Measurements from ENCODE around the gene TRMT61A. TPM values are rescaled to one million over a fixed set of nuclear protein-coding genes. Genes with fewer than 3 reads are reported as not detected.

TRMT61A gene
- polyA plus RNA-seq, 1 donor = 8.5 TPM

DNA sequence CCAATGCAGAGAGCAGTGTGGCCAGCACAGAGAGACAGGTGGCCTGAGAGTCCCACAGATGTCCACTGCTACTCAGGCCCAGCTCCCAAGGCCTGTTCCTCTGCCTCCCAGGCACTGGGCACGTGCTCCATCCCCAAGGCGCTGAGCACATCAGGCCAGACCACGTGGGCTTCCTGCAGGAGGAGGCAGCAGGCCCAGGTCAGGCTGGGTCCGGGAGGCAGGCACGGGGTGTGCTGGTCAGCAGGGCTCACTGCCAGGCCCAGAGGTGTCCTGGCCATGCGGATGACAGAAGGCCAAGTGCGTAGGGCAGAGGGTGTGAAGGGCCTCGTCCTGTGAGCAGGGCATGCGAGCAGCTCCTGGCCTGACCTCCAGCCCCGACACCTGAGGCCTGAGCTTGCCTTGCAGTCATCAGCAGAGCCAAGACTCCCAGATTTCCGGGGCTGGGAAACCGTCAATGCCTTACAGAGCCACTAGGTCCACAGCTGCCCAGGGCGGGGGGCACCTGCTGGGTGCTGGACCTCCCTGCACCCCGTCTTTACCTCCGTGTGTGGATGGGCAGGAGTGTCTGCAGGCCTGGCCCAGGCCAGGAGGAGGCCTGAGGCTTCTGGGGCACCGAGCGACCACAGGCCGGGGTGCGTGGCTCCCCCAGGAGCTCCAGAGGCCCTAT, 14.9 kb downstream of the TRMT61A start:
- no peak overlapping the region for H3K27ac ChIP-seq (ENCODE audit: low read length)
- no peaks in the 10 kb centered on the region for H3K36me3 ChIP-seq (ENCODE audit: control insufficient read depth, insufficient read depth, low read length)
- no peaks in the 10 kb centered on the region for H3K9me3 ChIP-seq (ENCODE audit: control insufficient read depth, low read depth, low read length)
- no peak for DNase-seq
- H3K4me3 ChIP-seq (ENCODE audit: low read length) = no peak overlapping the region
- WGBS (ENCODE audit: insufficient coverage, low lambda C conversion rate) = no CpG with 5 or more reads among the region's 19 CpGs
- H3K4me1 ChIP-seq (ENCODE audit: control insufficient read depth, insufficient read depth, low read length) = peaks cover 45% of the 10 kb centered on the region
- H3K27me3 ChIP-seq (ENCODE audit: control insufficient read depth, insufficient read depth, low read length) = no peaks in the 10 kb centered on the region

DNA sequence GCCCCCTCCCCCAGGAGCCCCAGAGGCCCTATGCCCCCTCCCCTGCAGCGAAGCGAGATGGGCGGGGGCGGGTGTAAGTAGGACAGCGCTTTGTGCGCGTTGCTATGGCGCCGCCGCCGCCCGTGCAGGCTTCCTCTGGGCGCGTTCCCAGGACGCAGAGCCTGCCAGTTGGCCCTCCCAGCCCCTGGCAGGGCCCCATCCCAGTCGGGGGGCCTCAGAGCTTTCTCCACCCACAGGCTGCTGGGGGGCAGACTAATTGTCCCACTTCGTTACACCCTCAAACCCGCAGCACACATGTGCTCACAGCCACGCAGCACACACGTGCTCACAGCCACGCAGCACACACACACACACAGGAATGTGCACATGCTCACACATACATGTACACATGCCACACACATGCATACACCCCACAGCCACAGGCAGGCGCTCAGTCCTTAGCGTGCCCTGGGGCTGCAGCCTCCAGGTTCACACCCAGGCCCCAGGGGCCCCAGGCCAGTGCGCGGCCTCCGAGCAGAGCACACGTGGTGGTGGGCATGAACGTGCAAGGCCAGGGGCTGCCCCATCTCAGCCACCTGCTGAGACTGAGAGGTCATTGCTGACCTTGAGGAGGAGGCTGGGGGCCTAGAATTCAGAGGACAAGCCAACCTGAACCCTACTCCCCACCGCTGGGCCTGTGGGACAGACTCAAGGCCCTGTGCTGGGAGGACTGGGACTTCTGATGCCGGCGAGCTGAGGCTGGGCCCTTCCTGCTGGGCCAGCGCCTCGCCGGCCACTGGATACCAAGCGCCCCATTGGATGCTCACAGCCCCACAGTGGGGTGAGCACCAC, 15.6 kb downstream of the TRMT61A start:
- WGBS (ENCODE audit: insufficient coverage, low lambda C conversion rate) = no CpG with 5 or more reads among the region's 35 CpGs
- Histone ChIP-seq H3K27me3 (ENCODE audit: control insufficient read depth, insufficient read depth, low read length) (no peaks in the 10 kb centered on the region), H3K9me3 (ENCODE audit: control insufficient read depth, low read depth, low read length) (no peaks in the 10 kb centered on the region), H3K4me3 (ENCODE audit: low read length) (no peak overlapping the region), H3K27ac (ENCODE audit: low read length) (no peak overlapping the region), H3K4me1 (ENCODE audit: control insufficient read depth, insufficient read depth, low read length) (peaks cover 45% of the 10 kb centered on the region), H3K36me3 (ENCODE audit: control insufficient read depth, insufficient read depth, low read length) (no peaks in the 10 kb centered on the region)
- DNase-seq = peak in 1 of 2 donors; percentile 54

DNA sequence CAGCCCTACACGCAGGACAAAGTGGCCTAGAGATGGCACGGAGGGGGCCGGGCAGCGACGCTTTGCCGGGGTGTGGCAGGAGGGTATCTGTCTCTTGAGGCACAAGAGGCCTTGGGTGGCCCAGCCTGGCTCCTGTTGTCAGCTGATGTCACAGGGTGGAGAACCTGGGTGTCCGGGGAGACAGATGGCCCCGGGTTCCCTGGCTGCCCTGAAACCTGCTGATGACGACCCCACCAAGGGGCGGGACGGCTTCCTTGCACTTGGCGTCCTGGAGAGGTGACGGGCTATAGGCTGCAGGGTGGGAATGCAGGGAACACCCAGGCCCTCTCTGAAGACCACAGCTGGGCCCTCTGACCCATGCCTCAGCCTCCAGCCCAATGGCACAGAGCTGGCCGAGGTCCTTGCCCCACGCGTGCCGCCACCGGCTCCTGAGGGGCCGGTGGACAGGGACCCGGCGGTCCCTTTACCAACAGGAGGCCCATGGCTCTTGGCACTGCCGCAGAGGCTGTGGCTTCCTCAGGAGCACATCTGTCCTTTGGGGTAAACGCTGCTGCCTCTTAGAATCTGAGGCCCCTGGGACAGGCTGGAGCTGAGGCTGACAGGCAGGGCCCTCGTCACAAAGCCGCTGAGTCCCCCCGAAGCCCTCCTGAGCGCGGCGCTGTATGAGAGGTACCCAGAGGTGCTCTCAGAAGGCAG, 16.4 kb downstream of the TRMT61A start:
- Histone ChIP-seq H3K27ac (ENCODE audit: low read length) (no peak overlapping the region), H3K27me3 (ENCODE audit: control insufficient read depth, insufficient read depth, low read length) (no peaks in the 10 kb centered on the region), H3K9me3 (ENCODE audit: control insufficient read depth, low read depth, low read length) (no peaks in the 10 kb centered on the region), H3K4me3 (ENCODE audit: low read length) (no peak overlapping the region), H3K36me3 (ENCODE audit: control insufficient read depth, insufficient read depth, low read length) (no peaks in the 10 kb centered on the region), H3K4me1 (ENCODE audit: control insufficient read depth, insufficient read depth, low read length) (peaks cover 45% of the 10 kb centered on the region)
- DNase-seq = no peak
- WGBS (ENCODE audit: insufficient coverage, low lambda C conversion rate) = no CpG with 5 or more reads among the region's 29 CpGs

DNA sequence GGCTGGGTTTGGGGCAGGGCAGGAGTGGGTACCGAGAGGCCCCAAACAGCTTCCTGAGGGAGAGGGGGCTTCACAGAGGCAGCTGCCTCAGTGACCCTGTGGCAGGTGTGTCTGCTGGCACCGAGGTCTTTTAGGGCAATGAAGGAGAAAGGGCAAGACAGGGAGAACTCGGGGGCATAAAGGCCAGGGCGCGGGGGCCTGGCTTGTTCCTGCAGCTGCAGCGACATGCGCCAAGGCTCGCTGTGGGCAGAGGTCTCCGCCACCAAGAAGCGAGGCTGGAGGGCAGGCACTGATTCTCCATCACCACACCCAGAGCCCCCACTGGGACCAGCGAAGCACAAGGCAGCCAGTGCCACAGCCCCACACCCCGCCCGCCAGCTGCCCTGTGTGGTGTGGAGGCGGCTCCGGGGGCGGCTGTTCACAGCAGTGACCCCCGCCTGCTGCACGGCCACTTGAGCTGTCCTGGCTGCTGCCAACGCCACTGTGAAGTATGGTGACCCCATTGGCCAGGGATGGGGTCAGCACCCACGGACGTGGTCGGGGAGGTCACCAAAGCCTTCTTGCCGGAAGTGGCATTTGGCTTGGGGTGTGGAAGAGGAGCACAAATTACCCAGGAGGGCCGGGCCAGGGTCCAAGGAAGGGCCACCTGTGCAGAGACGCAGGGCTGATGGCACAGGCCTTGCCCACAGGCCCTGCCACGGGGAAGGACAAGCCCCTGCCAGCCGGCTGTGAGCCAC, 17.1 kb downstream of the TRMT61A start:
- Histone ChIP-seq H3K4me1 (ENCODE audit: control insufficient read depth, insufficient read depth, low read length) (peaks cover 46% of the 10 kb centered on the region), H3K36me3 (ENCODE audit: control insufficient read depth, insufficient read depth, low read length) (no peaks in the 10 kb centered on the region), H3K27me3 (ENCODE audit: control insufficient read depth, insufficient read depth, low read length) (no peaks in the 10 kb centered on the region), H3K4me3 (ENCODE audit: low read length) (no peak overlapping the region), H3K27ac (ENCODE audit: low read length) (no peak overlapping the region), H3K9me3 (ENCODE audit: control insufficient read depth, low read depth, low read length) (no peaks in the 10 kb centered on the region)
- WGBS (ENCODE audit: insufficient coverage, low lambda C conversion rate) = no CpG with 5 or more reads among the region's 27 CpGs
- DNase-seq = no peak

DNA sequence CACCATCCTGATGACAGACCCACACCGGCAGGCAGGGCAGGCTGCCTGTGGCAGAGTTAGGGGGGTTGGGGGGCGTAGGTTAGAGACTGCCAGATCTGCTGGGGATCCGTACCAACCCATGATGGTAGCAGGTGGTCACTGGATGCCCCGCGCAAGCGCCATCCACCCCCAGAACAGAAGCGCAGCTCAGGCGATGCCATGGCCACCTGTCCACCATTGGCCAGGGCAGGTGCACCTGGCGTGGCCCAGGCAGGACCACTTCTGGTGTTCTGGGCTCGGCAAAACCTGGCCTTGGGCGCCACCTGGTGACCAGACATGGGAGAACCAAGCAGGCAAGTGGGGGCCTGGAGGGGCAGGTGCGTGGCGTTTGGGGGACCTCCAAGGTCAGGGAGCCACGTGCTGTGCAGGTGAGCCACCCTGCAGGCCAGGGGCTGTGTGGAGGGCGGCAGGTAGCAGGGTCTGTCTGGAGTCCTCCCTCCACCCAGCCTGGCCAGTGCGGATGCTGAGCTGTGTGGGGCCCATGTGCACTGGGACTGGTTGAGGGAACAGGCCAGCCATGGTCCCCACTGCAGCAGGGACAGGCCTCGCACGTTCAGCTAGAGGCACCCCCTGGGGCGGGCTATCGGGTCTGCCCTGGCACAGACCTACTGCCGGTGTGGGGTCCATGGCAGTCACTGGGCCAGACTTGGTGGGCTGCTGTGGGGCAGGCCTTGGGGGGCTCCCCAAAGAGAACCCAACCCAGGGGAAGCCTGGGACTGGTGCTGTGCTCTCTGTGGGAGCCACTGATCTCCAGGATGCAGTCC, 17.9 kb downstream of the TRMT61A start:
- Histone ChIP-seq H3K9me3 (ENCODE audit: control insufficient read depth, low read depth, low read length) (no peaks in the 10 kb centered on the region), H3K4me1 (ENCODE audit: control insufficient read depth, insufficient read depth, low read length) (peaks cover 40% of the 10 kb centered on the region), H3K4me3 (ENCODE audit: low read length) (no peak overlapping the region), H3K27ac (ENCODE audit: low read length) (no peak overlapping the region), H3K36me3 (ENCODE audit: control insufficient read depth, insufficient read depth, low read length) (no peaks in the 10 kb centered on the region), H3K27me3 (ENCODE audit: control insufficient read depth, insufficient read depth, low read length) (no peaks in the 10 kb centered on the region)
- DNase-seq = peak in 1 of 2 donors; percentile 43
- no CpG with 5 or more reads among the region's 21 CpGs for WGBS (ENCODE audit: insufficient coverage, low lambda C conversion rate)

DNA sequence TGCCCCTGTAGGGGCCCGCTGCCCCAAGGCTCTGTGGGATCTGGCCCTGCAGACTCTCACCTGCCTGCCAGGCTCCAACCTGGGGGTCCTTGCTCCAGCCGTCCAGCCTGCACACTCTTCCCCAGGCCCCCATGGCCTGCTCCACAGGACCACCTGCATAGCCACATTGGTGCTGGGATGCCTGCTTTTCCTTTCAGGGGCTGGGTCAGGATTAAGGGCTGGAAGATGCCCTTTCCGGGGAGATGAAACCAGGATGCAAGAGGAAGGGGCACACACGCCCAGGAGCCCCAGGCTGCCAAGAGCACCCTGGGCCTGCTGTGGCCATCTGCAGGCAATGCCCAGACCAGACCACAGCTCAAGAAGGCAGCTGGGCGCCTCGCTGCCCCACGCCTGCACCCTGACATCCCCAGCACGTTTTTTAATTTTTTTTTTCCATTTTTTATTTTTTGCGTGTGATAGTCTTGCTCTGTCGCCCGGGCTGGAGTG, 18.5 kb downstream of the TRMT61A start:
- no peak for DNase-seq
- H3K9me3 ChIP-seq (ENCODE audit: control insufficient read depth, low read depth, low read length) = no peaks in the 10 kb centered on the region
- 93% methylated on average over 3 of the region's 11 CpGs for WGBS (ENCODE audit: insufficient coverage, low lambda C conversion rate)
- H3K27me3 ChIP-seq (ENCODE audit: control insufficient read depth, insufficient read depth, low read length) = no peaks in the 10 kb centered on the region
- no peaks in the 10 kb centered on the region for H3K36me3 ChIP-seq (ENCODE audit: control insufficient read depth, insufficient read depth, low read length)
- H3K27ac ChIP-seq (ENCODE audit: low read length) = no peak overlapping the region
- peaks cover 33% of the 10 kb centered on the region for H3K4me1 ChIP-seq (ENCODE audit: control insufficient read depth, insufficient read depth, low read length)
- no peak overlapping the region for H3K4me3 ChIP-seq (ENCODE audit: low read length)

DNA sequence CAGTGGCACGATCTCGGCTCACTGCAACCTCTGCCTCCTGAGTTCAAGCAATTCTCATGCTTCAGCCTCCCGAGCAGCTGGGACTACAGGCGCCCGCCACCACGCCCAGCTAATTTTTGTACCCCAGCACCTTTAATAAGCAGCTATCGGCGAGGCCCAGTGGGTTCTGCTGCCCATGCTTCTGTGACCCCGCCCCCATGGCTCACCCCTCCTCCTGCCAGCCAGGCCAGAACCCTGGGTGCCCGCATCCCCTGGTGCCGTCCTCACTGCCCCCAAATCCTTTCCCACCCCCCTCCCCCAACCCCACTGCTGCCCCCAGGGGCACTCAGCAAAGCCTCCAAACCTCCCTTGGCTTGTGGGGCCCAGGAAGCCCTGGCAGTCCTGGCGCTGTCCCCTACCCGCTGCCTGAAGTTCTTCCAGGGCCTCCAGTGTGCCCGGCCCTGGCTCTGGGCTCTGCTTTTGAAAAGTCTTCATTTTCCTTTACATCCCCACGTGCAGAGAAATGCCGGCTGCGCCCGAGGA, 19.0 kb downstream of the TRMT61A start:
- Histone ChIP-seq H3K36me3 (ENCODE audit: control insufficient read depth, insufficient read depth, low read length) (no peaks in the 10 kb centered on the region), H3K27ac (ENCODE audit: low read length) (no peak overlapping the region), H3K4me3 (ENCODE audit: low read length) (no peak overlapping the region), H3K9me3 (ENCODE audit: control insufficient read depth, low read depth, low read length) (no peaks in the 10 kb centered on the region), H3K4me1 (ENCODE audit: control insufficient read depth, insufficient read depth, low read length) (peaks cover 28% of the 10 kb centered on the region), H3K27me3 (ENCODE audit: control insufficient read depth, insufficient read depth, low read length) (no peaks in the 10 kb centered on the region)
- 72% methylated on average over 2 of the region's 18 CpGs for WGBS (ENCODE audit: insufficient coverage, low lambda C conversion rate)
- no peak for DNase-seq

DNA sequence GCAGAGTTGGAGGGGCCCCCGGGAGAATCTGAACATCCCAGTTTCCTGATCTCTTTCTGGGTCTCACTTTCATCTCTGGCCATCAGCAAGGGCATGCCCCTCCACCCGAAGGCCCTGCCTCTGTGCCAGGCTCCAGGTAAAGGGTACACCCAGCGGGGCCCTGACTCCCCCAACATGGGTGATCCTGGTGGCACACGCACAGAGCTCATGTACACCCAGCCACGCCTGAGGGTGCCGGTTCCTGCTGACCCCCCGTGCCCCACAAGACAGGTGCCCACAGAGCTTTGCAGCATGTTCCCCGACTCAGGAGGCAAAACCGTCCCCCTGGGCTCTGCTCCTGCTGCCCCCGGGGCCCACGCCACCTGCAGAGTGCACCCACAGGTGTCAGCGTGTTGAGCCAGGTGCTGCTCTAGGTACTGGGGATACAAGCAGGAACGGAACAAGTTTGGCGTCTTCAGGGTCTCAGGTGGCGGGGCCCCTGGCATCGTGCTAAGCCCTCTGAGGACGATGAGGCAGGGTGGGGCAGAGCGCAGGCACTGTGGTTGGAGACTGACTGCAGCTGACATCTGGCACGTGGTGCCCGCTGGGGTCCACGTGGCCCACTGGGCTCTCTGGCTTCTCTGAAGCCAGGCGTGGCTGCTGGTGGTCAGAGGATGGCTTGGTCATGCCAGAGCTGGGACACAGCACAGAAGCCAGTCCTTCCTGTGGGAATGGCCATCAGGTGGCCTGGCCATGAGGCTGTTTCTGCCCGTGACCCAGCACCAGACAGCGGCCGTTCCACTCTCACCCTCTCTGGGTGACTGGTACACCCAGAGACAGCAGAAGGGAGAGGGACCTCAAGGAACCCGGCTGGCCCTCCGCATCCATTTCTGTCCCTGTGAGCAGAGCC, 19.7 kb downstream of the TRMT61A start:
- no peaks in the 10 kb centered on the region for H3K36me3 ChIP-seq (ENCODE audit: control insufficient read depth, insufficient read depth, low read length)
- no peak overlapping the region for H3K4me3 ChIP-seq (ENCODE audit: low read length)
- H3K9me3 ChIP-seq (ENCODE audit: control insufficient read depth, low read depth, low read length) = no peaks in the 10 kb centered on the region
- no peak overlapping the region for H3K27ac ChIP-seq (ENCODE audit: low read length)
- no peak for DNase-seq
- H3K27me3 ChIP-seq (ENCODE audit: control insufficient read depth, insufficient read depth, low read length) = no peaks in the 10 kb centered on the region
- WGBS (ENCODE audit: insufficient coverage, low lambda C conversion rate) = no CpG with 5 or more reads among the region's 27 CpGs
- H3K4me1 ChIP-seq (ENCODE audit: control insufficient read depth, insufficient read depth, low read length) = peaks cover 21% of the 10 kb centered on the region

Measured in large intestine (tissue), 3 donors.